ENCODE data around the gene GDPD5. TPM values are rescaled to one million over a fixed set of nuclear protein-coding genes. Genes with fewer than 3 reads are reported as not detected.

The GDPD5 gene
- total and polyA plus RNA-seq, 4 donors: 6.2 to 24.7 (median 12.0) TPM

DNA sequence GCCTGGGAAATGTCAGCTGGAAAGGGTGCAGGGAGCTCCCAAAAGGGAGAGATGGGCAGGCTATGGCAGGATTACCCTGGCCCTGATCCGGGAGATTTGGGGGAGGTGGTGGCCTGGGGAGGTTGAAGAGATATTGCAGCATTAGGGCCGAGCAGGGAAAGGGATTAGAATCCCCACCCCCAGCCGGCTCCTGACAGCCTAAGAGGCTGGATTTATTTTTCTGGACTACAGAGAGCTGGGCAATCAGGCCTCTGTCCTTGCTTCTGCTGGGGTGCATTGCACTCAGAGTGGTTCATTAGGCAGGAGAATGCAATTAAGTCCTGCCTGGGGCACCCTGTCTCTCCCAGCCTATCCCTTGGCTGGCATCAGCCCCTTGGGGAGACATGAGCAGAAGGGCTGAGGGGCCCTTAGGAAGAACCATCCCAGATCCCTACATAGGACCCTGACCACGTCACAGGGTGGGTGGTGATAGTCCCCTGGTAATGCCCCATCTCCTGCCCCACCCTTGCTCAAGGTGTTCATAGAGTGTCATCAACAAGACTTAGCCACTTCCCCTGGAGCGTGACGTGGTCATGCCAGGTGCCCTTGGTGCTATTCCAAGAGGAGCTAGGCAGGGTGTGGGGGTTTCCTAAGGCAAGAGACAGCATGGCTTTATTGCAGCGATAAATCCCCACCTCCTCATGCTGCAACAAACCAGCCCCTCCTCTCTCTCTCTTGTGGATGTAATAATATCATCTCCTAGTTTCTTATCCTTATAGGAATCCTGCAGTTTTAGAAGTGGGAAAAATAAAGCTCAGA, 54.4 kb downstream of the GDPD5 start:
- Histone ChIP-seq H3K9ac (ENCODE audit: insufficient read depth in 1 of 2, low read length in 2 of 2) (no peak overlapping the region), H3K4me1 (ENCODE audit: control insufficient read depth in 5 of 5, insufficient read depth in 5 of 5, low read length in 5 of 5) (peaks cover 0 to 32% (median 11%) of the 10 kb centered on the region in 5 donors), H3K4me3 (no peak overlapping the region), H3K27ac (ENCODE audit: low read depth in 1 of 2, low read length in 1 of 2) (no peak overlapping the region), H3K36me3 (ENCODE audit: control insufficient read depth in 4 of 4, insufficient read depth in 4 of 4, low read length in 4 of 4) (no peaks in the 10 kb centered on the region), H3K27me3 (ENCODE audit: control insufficient read depth in 3 of 3, insufficient read depth in 3 of 3, low read length in 2 of 3) (no peaks in the 10 kb centered on the region), H3K9me3 (ENCODE audit: control insufficient read depth in 4 of 4, insufficient read depth in 3 of 4, low read length in 3 of 4) (no peaks in the 10 kb centered on the region)
- TF ChIP-seq, protein P1, sequence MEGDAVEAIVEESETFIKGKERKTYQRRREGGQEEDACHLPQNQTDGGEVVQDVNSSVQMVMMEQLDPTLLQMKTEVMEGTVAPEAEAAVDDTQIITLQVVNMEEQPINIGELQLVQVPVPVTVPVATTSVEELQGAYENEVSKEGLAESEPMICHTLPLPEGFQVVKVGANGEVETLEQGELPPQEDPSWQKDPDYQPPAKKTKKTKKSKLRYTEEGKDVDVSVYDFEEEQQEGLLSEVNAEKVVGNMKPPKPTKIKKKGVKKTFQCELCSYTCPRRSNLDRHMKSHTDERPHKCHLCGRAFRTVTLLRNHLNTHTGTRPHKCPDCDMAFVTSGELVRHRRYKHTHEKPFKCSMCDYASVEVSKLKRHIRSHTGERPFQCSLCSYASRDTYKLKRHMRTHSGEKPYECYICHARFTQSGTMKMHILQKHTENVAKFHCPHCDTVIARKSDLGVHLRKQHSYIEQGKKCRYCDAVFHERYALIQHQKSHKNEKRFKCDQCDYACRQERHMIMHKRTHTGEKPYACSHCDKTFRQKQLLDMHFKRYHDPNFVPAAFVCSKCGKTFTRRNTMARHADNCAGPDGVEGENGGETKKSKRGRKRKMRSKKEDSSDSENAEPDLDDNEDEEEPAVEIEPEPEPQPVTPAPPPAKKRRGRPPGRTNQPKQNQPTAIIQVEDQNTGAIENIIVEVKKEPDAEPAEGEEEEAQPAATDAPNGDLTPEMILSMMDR (IDR thresholded peaks at IDR 0.05; ENCODE audit: control extremely low read depth, extremely low read depth): no peak
- DNase-seq (no peak), ATAC-seq (ENCODE audit: insufficient read depth, low FRiP score) (no peak)
- WGBS, 2 donors: 85 to 89% methylated on average over 7 of the region's 7 CpGs

GRCh38 chr11:75470476-75471080, 55.2 kb downstream of the GDPD5 start:
- H3K9me3 ChIP-seq (ENCODE audit: control insufficient read depth in 4 of 4, insufficient read depth in 3 of 4, low read length in 3 of 4): no peaks in the 10 kb centered on the region
- TF ChIP-seq, protein P1 (IDR thresholded peaks at IDR 0.05; ENCODE audit: control extremely low read depth, extremely low read depth): no peak
- no peaks in the 10 kb centered on the region for H3K36me3 ChIP-seq (ENCODE audit: control insufficient read depth in 4 of 4, insufficient read depth in 4 of 4, low read length in 4 of 4)
- no peak overlapping the region for H3K9ac ChIP-seq (ENCODE audit: insufficient read depth in 1 of 2, low read length in 2 of 2)
- DNase-seq (no peak), ATAC-seq (ENCODE audit: insufficient read depth, low FRiP score) (no peak)
- H3K4me1 ChIP-seq (ENCODE audit: control insufficient read depth in 5 of 5, insufficient read depth in 5 of 5, low read length in 5 of 5): peaks cover 0 to 35% (median 16%) of the 10 kb centered on the region in 5 donors
- 88 to 94% methylated on average over 7 of the region's 7 CpGs for WGBS, 2 donors
- no peaks in the 10 kb centered on the region for H3K27me3 ChIP-seq (ENCODE audit: control insufficient read depth in 3 of 3, insufficient read depth in 3 of 3, low read length in 2 of 3)
- H3K4me3 ChIP-seq: no peak overlapping the region
- no peak overlapping the region for H3K27ac ChIP-seq (ENCODE audit: low read depth in 1 of 2, low read length in 1 of 2)

- DNase-seq: no peak
- whole genome bisulfite sequencing, 2 donors: 71 to 73% methylated on average over 6 of the region's 6 CpGs
Measured at GRCh38 chr11:75469785-75470405, 55.8 kb downstream of the GDPD5 start.

More at GRCh38 chr11:75469785-75470405, 55.8 kb downstream of the GDPD5 start:
- no peak for ATAC-seq (ENCODE audit: insufficient read depth, low FRiP score)
- Histone ChIP-seq H3K4me1 (ENCODE audit: control insufficient read depth in 5 of 5, insufficient read depth in 5 of 5, low read length in 5 of 5) (peaks cover 0 to 30% (median 16%) of the 10 kb centered on the region in 5 donors), H3K9ac (ENCODE audit: insufficient read depth in 1 of 2, low read length in 2 of 2) (no peak overlapping the region), H3K4me3 (no peak overlapping the region), H3K9me3 (ENCODE audit: control insufficient read depth in 4 of 4, insufficient read depth in 3 of 4, low read length in 3 of 4) (no peaks in the 10 kb centered on the region), H3K27me3 (ENCODE audit: control insufficient read depth in 3 of 3, insufficient read depth in 3 of 3, low read length in 2 of 3) (no peaks in the 10 kb centered on the region), H3K27ac (ENCODE audit: low read depth in 1 of 2, low read length in 1 of 2) (no peak overlapping the region), H3K36me3 (ENCODE audit: control insufficient read depth in 4 of 4, insufficient read depth in 4 of 4, low read length in 4 of 4) (no peaks in the 10 kb centered on the region)
- TF ChIP-seq, protein P1 (IDR thresholded peaks at IDR 0.05; ENCODE audit: control extremely low read depth, extremely low read depth): no peak
